Spinal cord (tissue), 10 donors: ENCODE results near the gene APBA2. TPM values are rescaled to one million over a fixed set of nuclear protein-coding genes. Genes with fewer than 3 reads are reported as not detected.

Experiments used
- DNase-seq, 6 donors: peaks; one replicate each; pipeline versions ENCODE4 v3.0.0 to v3.0.0-alpha.2; 2013 to 2015; ENCODE audit warnings: low spot score in 6 of 6, low read depth in 4 of 6
- H3K27ac ChIP-seq: one replicate; pipeline ENCODE4 v1.5.1; 2013; ENCODE audit warnings: low read depth, low read length, control low read depth
- H3K27me3 ChIP-seq: one replicate; pipeline ENCODE4 v1.6.1; 2013; ENCODE audit warnings: low read length; ENCODE audit not compliant: control insufficient read depth, insufficient read depth
- H3K36me3 ChIP-seq: one replicate; pipeline ENCODE4 v1.6.1; 2013; ENCODE audit warnings: low read length; ENCODE audit not compliant: control insufficient read depth, insufficient read depth
- H3K4me1 ChIP-seq: one replicate; pipeline ENCODE4 v1.6.1; 2013; ENCODE audit warnings: low read length; ENCODE audit not compliant: control insufficient read depth, insufficient read depth
- H3K4me3 ChIP-seq: one replicate; pipeline ENCODE4 v1.5.1; 2013; ENCODE audit warnings: low read depth, low read length, control low read depth
- H3K9me3 ChIP-seq: one replicate; pipeline ENCODE4 v1.6.1; 2013; ENCODE audit warnings: low read length; ENCODE audit not compliant: control insufficient read depth, insufficient read depth
- WGBS: methylation state at CpG from one replicate; pipeline ENCODE4 v1.1.5; 2013; ENCODE audit warnings: missing lambda C conversion rate; ENCODE audit not compliant: insufficient coverage; 5-methylcytosine and 5-hydroxymethylcytosine counted together
- polyA plus RNA-seq, 2 donors: library from polyadenylated mRNA; unstranded; fragments of 120-200 nt; gene quantifications; one replicate each; pipeline ENCODE4 v1.2.1, GENCODE V29; 2013; ENCODE audit not compliant: insufficient read length in 2 of 2
- total RNA-seq, 2 donors: library from RNA; depleted of rRNA in 1 of 2; stranded (reverse); fragments of 120-200 nt in 1 of 2; fragments of >200 nt in 1 of 2; gene quantifications; one replicate each; pipeline versions ENCODE4 v1.2.3 to v1.2.4, GENCODE V29; 2013 to 2014
- donor health status: healthy.

The APBA2 gene
- total and polyA plus RNA-seq, 4 donors = 46.2 to 111 (median 89.9) TPM

- Histone ChIP-seq H3K27ac (no peak overlapping the region), H3K4me1 (peaks cover 45% of the 10 kb centered on the region), H3K9me3 (no peaks in the 10 kb centered on the region), H3K36me3 (peaks cover 16% of the 10 kb centered on the region), H3K4me3 (no peak overlapping the region), H3K27me3 (no peaks in the 10 kb centered on the region)
- 36% methylated on average over 12 of the region's 12 CpGs for WGBS
- peak in 2 of 6 donors; percentile 56 to 58 for DNase-seq
Measured at GRCh38 chr15:28892789-28893610, 7.2 kb downstream of the APBA2 start.

GRCh38 chr15:28894631-28895030 is 8.9 kb downstream of the APBA2 start:
- peaks cover 10% of the 10 kb centered on the region for H3K36me3 ChIP-seq
- 76% methylated on average over 13 of the region's 13 CpGs for WGBS
- H3K4me1 ChIP-seq = peaks cover 41% of the 10 kb centered on the region
- no peak overlapping the region for H3K27ac ChIP-seq
- DNase-seq = no peak
- H3K9me3 ChIP-seq = no peaks in the 10 kb centered on the region
- no peaks in the 10 kb centered on the region for H3K27me3 ChIP-seq
- no peak overlapping the region for H3K4me3 ChIP-seq

- no peak overlapping the region for H3K4me3 ChIP-seq
- DNase-seq = no peak
- H3K27me3 ChIP-seq = no peaks in the 10 kb centered on the region
- no peaks in the 10 kb centered on the region for H3K9me3 ChIP-seq
- peaks cover 37% of the 10 kb centered on the region for H3K4me1 ChIP-seq
- no peak overlapping the region for H3K27ac ChIP-seq
- H3K36me3 ChIP-seq = peaks cover 12% of the 10 kb centered on the region
- 78% methylated on average over 12 of the region's 13 CpGs for WGBS
Measured at GRCh38 chr15:28895146-28895545, 9.4 kb downstream of the APBA2 start.

- WGBS = 100% methylated on average over 2 of the region's 6 CpGs
- Histone ChIP-seq H3K4me3 (no peak overlapping the region), H3K4me1 (peaks cover 41% of the 10 kb centered on the region), H3K36me3 (peaks cover 14% of the 10 kb centered on the region), H3K27me3 (no peaks in the 10 kb centered on the region), H3K27ac (no peak overlapping the region), H3K9me3 (no peaks in the 10 kb centered on the region)
- DNase-seq = no peak
Measured at GRCh38 chr15:28895566-28895965, 9.8 kb downstream of the APBA2 start.

GRCh38 chr15:28896951-28897350 is 11.2 kb downstream of the APBA2 start:
- H3K4me3 ChIP-seq = no peak overlapping the region
- H3K27ac ChIP-seq = no peak overlapping the region
- H3K27me3 ChIP-seq = no peaks in the 10 kb centered on the region
- peaks cover 19% of the 10 kb centered on the region for H3K36me3 ChIP-seq
- no peaks in the 10 kb centered on the region for H3K9me3 ChIP-seq
- WGBS = 100% methylated on average over 1 of the region's 4 CpGs
- no peak for DNase-seq
- H3K4me1 ChIP-seq = peaks cover 53% of the 10 kb centered on the region

- H3K9me3 ChIP-seq = no peaks in the 10 kb centered on the region
- 53% methylated on average over 13 of the region's 13 CpGs for WGBS
- peaks cover 53% of the 10 kb centered on the region for H3K4me1 ChIP-seq
- peaks cover 19% of the 10 kb centered on the region for H3K36me3 ChIP-seq
- no peak overlapping the region for H3K4me3 ChIP-seq
- H3K27ac ChIP-seq = no peak overlapping the region
- H3K27me3 ChIP-seq = no peaks in the 10 kb centered on the region
- DNase-seq = peak in 1 of 6 donors; percentile 78
Measured at GRCh38 chr15:28897861-28898585, 12.2 kb downstream of the APBA2 start.

GRCh38 chr15:28899061-28899738 is 13.4 kb downstream of the APBA2 start:
- Histone ChIP-seq H3K27me3 (no peaks in the 10 kb centered on the region), H3K4me1 (peaks cover 50% of the 10 kb centered on the region), H3K4me3 (no peak overlapping the region), H3K9me3 (no peaks in the 10 kb centered on the region), H3K36me3 (peaks cover 19% of the 10 kb centered on the region), H3K27ac (no peak overlapping the region)
- WGBS = 89% methylated on average over 21 of the region's 24 CpGs
- no peak for DNase-seq

GRCh38 chr15:28900041-28900891 is 14.5 kb downstream of the APBA2 start:
- peaks cover 12% of the 10 kb centered on the region for H3K36me3 ChIP-seq
- H3K4me3 ChIP-seq = no peak overlapping the region
- no peaks in the 10 kb centered on the region for H3K27me3 ChIP-seq
- H3K4me1 ChIP-seq = peaks cover 48% of the 10 kb centered on the region
- no peak overlapping the region for H3K27ac ChIP-seq
- H3K9me3 ChIP-seq = no peaks in the 10 kb centered on the region
- no peak for DNase-seq
- WGBS = 81% methylated on average over 11 of the region's 18 CpGs
